Measurements from ENCODE around the gene MGAT4A. TPM values are rescaled to one million over a fixed set of nuclear protein-coding genes. Genes with fewer than 3 reads are reported as not detected.

The MGAT4A gene
- total and polyA plus RNA-seq, 2 of the 13 experiments (the other 11 are each of a cell fraction or from before 2014, with no cell fraction given): 47.2 to 90.9 TPM

- peak; percentile 73 for TF ChIP-seq GFI1 (CRISPR knock-in tag; IDR thresholded peaks at IDR 0.05; ENCODE audit: borderline replicate concordance)
- TF ChIP-seq FOXK1 (CRISPR knock-in tag; IDR thresholded peaks at IDR 0.05; ENCODE audit: borderline replicate concordance, low read depth): peak; percentile 27; the same call in 1 of the 2 replicates
- TF ChIP-seq ZNF367 (CRISPR knock-in tag; IDR thresholded peaks at IDR 0.05; ENCODE audit: borderline replicate concordance): no peak
- no peak for TF ChIP-seq SOX6 (IDR thresholded peaks at IDR 0.05)
- TF ChIP-seq SOX6 (CRISPR knock-in tag; IDR thresholded peaks at IDR 0.05): peak; percentile 85
- no peak for TF ChIP-seq CBX1 (IDR thresholded peaks at IDR 0.05; ENCODE audit: low read depth)
- TF ChIP-seq, protein P1, sequence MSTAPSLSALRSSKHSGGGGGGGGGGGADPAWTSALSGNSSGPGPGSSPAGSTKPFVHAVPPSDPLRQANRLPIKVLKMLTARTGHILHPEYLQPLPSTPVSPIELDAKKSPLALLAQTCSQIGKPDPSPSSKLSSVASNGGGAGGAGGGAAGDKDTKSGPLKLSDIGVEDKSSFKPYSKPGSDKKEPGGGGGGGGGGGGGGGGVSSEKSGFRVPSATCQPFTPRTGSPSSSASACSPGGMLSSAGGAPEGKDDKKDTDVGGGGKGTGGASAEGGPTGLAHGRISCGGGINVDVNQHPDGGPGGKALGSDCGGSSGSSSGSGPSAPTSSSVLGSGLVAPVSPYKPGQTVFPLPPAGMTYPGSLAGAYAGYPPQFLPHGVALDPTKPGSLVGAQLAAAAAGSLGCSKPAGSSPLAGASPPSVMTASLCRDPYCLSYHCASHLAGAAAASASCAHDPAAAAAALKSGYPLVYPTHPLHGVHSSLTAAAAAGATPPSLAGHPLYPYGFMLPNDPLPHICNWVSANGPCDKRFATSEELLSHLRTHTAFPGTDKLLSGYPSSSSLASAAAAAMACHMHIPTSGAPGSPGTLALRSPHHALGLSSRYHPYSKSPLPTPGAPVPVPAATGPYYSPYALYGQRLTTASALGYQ (CRISPR knock-in tag; IDR thresholded peaks at IDR 0.05): peak; percentile 94; the same call in 1 of the 2 replicates
- peak; percentile 26; the same call in 1 of the 2 replicates for TF ChIP-seq SALL1 (CRISPR knock-in tag; IDR thresholded peaks at IDR 0.05)
- no peak for TF ChIP-seq ZNF773 (CRISPR knock-in tag; IDR thresholded peaks at IDR 0.05; ENCODE audit: borderline replicate concordance)
- TF ChIP-seq MAF1 (CRISPR knock-in tag; IDR thresholded peaks at IDR 0.05; ENCODE audit: borderline replicate concordance): 0 out of 2 replicates have a peak, but pooled peaks have one; percentile 30
- TF ChIP-seq ERF (CRISPR knock-in tag; IDR thresholded peaks at IDR 0.05): peak; percentile 83
- no peak for TF ChIP-seq ZNF720 (CRISPR knock-in tag; IDR thresholded peaks at IDR 0.05)
- peak; percentile 82; the same call in 1 of the 2 replicates for TF ChIP-seq MBD4 (IDR thresholded peaks at IDR 0.05; ENCODE audit: borderline replicate concordance, low read length)
- TF ChIP-seq, protein P2, sequence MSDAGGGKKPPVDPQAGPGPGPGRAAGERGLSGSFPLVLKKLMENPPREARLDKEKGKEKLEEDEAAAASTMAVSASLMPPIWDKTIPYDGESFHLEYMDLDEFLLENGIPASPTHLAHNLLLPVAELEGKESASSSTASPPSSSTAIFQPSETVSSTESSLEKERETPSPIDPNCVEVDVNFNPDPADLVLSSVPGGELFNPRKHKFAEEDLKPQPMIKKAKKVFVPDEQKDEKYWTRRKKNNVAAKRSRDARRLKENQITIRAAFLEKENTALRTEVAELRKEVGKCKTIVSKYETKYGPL (CRISPR knock-in tag; IDR thresholded peaks at IDR 0.05): peak; percentile 85; the same call in 1 of the 2 replicates
- peak; percentile 93 for TF ChIP-seq FOXP4 (CRISPR knock-in tag; IDR thresholded peaks at IDR 0.05)
- no peak; the same call in 1 of the 2 replicates for TF ChIP-seq ZNF788 (CRISPR knock-in tag; IDR thresholded peaks at IDR 0.05; ENCODE audit: borderline replicate concordance)
- TF ChIP-seq NR2F1 (CRISPR knock-in tag; IDR thresholded peaks at IDR 0.05): 0 out of 4 replicates have a peak, but pooled peaks of 1 of the 2 experiments have one; percentile 35
- TF ChIP-seq POGK (CRISPR knock-in tag; conservative IDR thresholded peaks at IDR 0.05): no peak
- no peak for TF ChIP-seq ZNF329 (CRISPR knock-in tag; IDR thresholded peaks at IDR 0.05; ENCODE audit: low read depth)
- TF ChIP-seq, protein P3, sequence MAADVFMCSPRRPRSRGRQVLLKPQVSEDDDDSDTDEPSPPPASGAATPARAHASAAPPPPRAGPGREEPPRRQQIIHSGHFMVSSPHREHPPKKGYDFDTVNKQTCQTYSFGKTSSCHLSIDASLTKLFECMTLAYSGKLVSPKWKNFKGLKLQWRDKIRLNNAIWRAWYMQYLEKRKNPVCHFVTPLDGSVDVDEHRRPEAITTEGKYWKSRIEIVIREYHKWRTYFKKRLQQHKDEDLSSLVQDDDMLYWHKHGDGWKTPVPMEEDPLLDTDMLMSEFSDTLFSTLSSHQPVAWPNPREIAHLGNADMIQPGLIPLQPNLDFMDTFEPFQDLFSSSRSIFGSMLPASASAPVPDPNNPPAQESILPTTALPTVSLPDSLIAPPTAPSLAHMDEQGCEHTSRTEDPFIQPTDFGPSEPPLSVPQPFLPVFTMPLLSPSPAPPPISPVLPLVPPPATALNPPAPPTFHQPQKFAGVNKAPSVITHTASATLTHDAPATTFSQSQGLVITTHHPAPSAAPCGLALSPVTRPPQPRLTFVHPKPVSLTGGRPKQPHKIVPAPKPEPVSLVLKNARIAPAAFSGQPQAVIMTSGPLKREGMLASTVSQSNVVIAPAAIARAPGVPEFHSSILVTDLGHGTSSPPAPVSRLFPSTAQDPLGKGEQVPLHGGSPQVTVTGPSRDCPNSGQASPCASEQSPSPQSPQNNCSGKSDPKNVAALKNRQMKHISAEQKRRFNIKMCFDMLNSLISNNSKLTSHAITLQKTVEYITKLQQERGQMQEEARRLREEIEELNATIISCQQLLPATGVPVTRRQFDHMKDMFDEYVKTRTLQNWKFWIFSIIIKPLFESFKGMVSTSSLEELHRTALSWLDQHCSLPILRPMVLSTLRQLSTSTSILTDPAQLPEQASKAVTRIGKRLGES (CRISPR knock-in tag; IDR thresholded peaks at IDR 0.05; ENCODE audit: borderline replicate concordance): 0 out of 2 replicates have a peak, but pooled peaks have one; percentile 41
- peak; percentile 35 for TF ChIP-seq MED8 (CRISPR knock-in tag; IDR thresholded peaks at IDR 0.05; ENCODE audit: insufficient replicate concordance)
These were observed 3.9 kb upstream of the MGAT4A start (continued) for GRCh38 chr2:98734823-98735260.
